Testis (tissue), 3 donors: ENCODE data around the gene MIX23. TPM values are rescaled to one million over a fixed set of nuclear protein-coding genes. Genes with fewer than 3 reads are reported as not detected.
A peak's percentile ranks its signal among the peaks of the same experiment; 100 is the strongest.

Source experiments
- DNase-seq: peaks from one replicate; pipeline ENCODE4 v3.0.0-alpha.2; 2019
- H3K27ac ChIP-seq, 2 donors: fragments of 200-600 bp; sonication (generic); one replicate each; pipeline ENCODE4 v1.5.1; 2019
- H3K27me3 ChIP-seq: fragments of 200-600 bp; sonication (generic); one replicate; pipeline ENCODE4 v1.5.1; 2019
- H3K36me3 ChIP-seq: fragments of 200-600 bp; sonication (generic); one replicate; pipeline ENCODE4 v1.5.1; 2017; ENCODE audit warnings: low read depth; ENCODE audit errors: missing control alignments
- H3K4me1 ChIP-seq: fragments of 200-600 bp; sonication (generic); one replicate; pipeline ENCODE4 v1.5.1; 2019
- H3K4me3 ChIP-seq, 2 donors: fragments of 200-600 bp; sonication (generic); one replicate each; pipeline ENCODE4 v1.5.1; 2017 to 2019
- H3K9me3 ChIP-seq: fragments of 200-600 bp; sonication (generic); one replicate; pipeline ENCODE4 v1.5.1; 2017
- POLR2A ChIP-seq: fragments of 450-650 bp; IDR thresholded peaks from one replicate; pipeline ENCODE4 v1.6.1; 2017; ENCODE audit warnings: antibody characterized with exemption, mild to moderate bottlenecking, moderate library complexity
- WGBS, 2 donors: methylation state at CpG; one replicate each; pipeline ENCODE4 v1.1.5; 2018; 5-methylcytosine and 5-hydroxymethylcytosine counted together
- intact Hi-C: fragments of 100-400 bp; cut with DNase I; formaldehyde crosslinking; loops from one replicate; pipeline ENCODE4 v1.15.1; 2023; ENCODE audit warnings: low total_unique reads
- polyA plus RNA-seq: library from polyadenylated mRNA; stranded (reverse); fragments of 350-450 nt; fragmentation: Illumina TruSeq; extraction: RNeasy Lipid Tissue Mini Kit (QIAGEN cat#74804); gene quantifications from one replicate; pipeline ENCODE4 v1.2.3, GENCODE V29; 2014; ENCODE audit warnings: low read depth, low replicate concordance; ENCODE audit not compliant: insufficient read depth
- total RNA-seq, 2 donors: library from RNA; depleted of rRNA; stranded (reverse); fragments of >200 nt; gene quantifications; one replicate each; pipeline ENCODE4 v1.2.3, GENCODE V29; 2016
- TF ChIP-seq, protein P1 (sequence below), 3 experiments: fragments of 450-650 bp in 2 of 3; fragments of 200-600 bp in 1 of 3; sonication (generic) in 1 of 3; IDR thresholded peaks; one replicate each; pipeline ENCODE4 v1.5.1; 2016 to 2019; ENCODE audit warnings: antibody characterized with exemption in 3 of 3, mild to moderate bottlenecking in 2 of 3, moderate library complexity in 1 of 3

The MIX23 gene
- total and polyA plus RNA-seq, 3 donors from 2014 or later: 19.3 to 21.0 (median 19.9) TPM

DNA sequence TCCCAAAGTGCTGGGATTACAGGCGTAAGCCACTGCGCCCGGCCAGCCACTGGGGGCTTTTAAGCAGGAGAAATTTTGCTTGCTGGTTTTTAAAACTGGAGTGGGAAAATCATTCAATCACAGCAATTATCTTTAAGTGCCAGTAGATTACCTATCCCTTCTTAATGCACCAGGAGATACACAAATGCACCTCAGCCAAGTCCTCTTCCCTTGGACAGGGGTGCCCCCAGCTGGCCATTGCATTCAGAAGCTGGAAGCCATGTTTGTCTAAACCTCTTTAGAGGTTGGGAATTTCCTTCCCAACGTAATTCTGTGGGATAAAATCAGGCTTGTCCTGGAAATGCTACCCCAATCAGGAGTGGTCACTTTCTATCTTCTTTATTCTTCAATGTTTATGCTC lies 26.6 kb downstream of the MIX23 start:
- whole genome bisulfite sequencing, 2 donors: 75 to 81% methylated on average over 4 of the region's 4 CpGs
- peak; percentile 31 for DNase-seq
- H3K4me1 ChIP-seq: no peaks in the 10 kb centered on the region
- TF ChIP-seq, protein P1, sequence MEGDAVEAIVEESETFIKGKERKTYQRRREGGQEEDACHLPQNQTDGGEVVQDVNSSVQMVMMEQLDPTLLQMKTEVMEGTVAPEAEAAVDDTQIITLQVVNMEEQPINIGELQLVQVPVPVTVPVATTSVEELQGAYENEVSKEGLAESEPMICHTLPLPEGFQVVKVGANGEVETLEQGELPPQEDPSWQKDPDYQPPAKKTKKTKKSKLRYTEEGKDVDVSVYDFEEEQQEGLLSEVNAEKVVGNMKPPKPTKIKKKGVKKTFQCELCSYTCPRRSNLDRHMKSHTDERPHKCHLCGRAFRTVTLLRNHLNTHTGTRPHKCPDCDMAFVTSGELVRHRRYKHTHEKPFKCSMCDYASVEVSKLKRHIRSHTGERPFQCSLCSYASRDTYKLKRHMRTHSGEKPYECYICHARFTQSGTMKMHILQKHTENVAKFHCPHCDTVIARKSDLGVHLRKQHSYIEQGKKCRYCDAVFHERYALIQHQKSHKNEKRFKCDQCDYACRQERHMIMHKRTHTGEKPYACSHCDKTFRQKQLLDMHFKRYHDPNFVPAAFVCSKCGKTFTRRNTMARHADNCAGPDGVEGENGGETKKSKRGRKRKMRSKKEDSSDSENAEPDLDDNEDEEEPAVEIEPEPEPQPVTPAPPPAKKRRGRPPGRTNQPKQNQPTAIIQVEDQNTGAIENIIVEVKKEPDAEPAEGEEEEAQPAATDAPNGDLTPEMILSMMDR (IDR thresholded peaks at IDR 0.05): no peak
- no peak for TF ChIP-seq POLR2A
- no peak overlapping the region for H3K4me3 ChIP-seq
- H3K9me3 ChIP-seq: no peaks in the 10 kb centered on the region
- intact Hi-C loops: no loop called here
- no peaks in the 10 kb centered on the region for H3K36me3 ChIP-seq
- H3K27ac ChIP-seq: no peak overlapping the region
- no peaks in the 10 kb centered on the region for H3K27me3 ChIP-seq

DNA sequence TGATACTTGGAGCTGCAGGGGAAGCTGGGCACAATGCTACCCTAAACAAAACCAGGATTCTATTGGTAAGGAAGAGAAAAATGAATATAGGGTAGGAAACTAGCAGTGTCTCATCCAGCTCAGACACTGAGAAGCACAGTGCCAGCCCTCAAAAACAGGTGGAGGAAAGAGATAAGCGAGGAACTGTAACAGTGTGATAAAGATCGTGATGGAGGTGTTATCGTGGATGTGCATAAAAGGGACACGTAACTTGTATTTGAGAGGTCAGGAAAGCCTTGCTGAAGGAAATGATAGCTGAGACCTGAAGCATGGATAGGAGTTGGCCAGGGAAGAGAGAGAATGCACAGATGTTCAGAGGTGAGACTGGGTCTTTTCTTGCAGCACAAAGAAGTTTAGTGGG lies 27.4 kb downstream of the MIX23 start:
- Histone ChIP-seq H3K27me3 (no peaks in the 10 kb centered on the region), H3K4me3 (no peak overlapping the region), H3K36me3 (no peaks in the 10 kb centered on the region), H3K27ac (no peak overlapping the region), H3K4me1 (no peaks in the 10 kb centered on the region), H3K9me3 (no peaks in the 10 kb centered on the region)
- DNase-seq: no peak
- intact Hi-C loops: no loop called here
- TF ChIP-seq, protein P1 (IDR thresholded peaks at IDR 0.05): no peak
- no peak for TF ChIP-seq POLR2A
- WGBS, 2 donors: 62 to 67% methylated on average over 4 of the region's 4 CpGs

DNA sequence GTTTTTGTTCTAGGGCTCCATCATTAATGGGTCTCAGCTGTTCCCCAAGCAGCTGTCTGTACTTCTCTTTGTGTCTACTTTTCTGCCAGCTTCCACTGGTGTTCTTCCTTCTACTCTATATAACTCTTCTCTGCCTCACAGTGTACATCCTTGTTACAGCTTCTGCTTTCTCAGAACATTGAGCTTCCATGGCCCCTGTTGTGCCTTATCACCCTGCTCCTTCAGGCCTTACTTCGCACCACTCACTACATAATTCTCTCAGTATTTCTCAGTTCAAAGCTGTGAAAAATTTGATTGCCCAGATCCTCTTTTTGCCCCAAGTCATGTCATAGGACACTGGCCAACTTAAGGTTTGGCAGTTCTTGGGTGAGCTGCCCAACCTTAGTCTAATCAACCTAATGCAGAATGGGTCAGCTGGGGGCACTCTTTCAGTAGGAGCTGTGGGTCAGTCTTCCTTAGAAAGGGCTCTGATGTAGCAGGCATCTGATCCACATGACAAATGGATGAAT lies 29.1 kb downstream of the MIX23 start:
- no peak for DNase-seq
- 100% methylated on average over 1 of the region's 1 CpG for WGBS, 2 donors
- no peaks in the 10 kb centered on the region for H3K27me3 ChIP-seq
- no peak overlapping the region for H3K27ac ChIP-seq
- H3K4me3 ChIP-seq: no peak overlapping the region
- intact Hi-C loops: no loop called here
- H3K9me3 ChIP-seq: no peaks in the 10 kb centered on the region
- H3K4me1 ChIP-seq: no peaks in the 10 kb centered on the region
- TF ChIP-seq, protein P1 (IDR thresholded peaks at IDR 0.05): no peak
- no peak for TF ChIP-seq POLR2A
- no peaks in the 10 kb centered on the region for H3K36me3 ChIP-seq

DNA sequence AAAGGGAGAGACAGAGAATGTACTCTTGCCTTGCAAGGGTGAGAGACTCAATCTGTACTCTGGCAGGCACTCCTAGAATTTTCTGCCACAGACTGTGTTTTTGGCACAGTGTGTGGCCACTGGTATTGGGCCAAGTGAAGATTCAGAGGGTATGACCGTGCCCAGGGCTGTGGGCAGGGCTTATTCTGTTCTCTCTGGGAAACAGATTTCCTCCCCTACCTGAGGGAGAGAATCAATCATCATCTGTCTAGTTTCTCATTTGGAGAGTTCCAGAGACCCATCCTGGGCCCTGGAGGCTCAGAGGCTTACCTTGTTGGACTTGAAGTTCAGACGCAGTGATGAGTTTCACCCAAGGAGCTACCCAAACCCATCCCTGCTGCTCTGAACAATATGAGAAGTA lies 29.8 kb downstream of the MIX23 start:
- TF ChIP-seq POLR2A: no peak
- TF ChIP-seq, protein P1 (IDR thresholded peaks at IDR 0.05): no peak
- WGBS, 2 donors: 49 to 88% methylated on average over 1 to 2 of the region's 2 CpGs
- Histone ChIP-seq H3K4me1 (no peaks in the 10 kb centered on the region), H3K27ac (no peak overlapping the region), H3K9me3 (no peaks in the 10 kb centered on the region), H3K4me3 (no peak overlapping the region), H3K27me3 (no peaks in the 10 kb centered on the region), H3K36me3 (no peaks in the 10 kb centered on the region)
- DNase-seq: no peak
- intact Hi-C loops: no loop called here

DNA sequence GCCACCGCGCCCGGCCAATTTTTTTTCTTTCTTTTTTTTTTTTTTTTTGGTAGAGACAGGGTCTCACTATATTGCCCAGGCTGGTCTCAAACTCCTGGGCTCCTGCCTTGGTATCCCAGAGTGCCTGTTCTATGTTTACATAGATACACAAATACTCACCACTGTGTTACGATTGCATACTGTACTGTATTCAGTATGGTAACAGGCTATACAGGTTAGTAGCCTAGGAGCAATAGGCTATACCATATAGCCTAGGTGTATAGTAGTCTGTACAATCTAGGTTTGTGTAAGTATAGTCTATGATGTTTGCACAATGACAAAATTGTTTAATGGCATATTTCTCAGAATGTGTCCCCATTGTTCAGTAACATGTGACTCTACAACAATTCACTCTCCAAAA lies 31.4 kb downstream of the MIX23 start:
- Histone ChIP-seq H3K36me3 (no peaks in the 10 kb centered on the region), H3K4me3 (no peak overlapping the region), H3K27ac (no peak overlapping the region), H3K4me1 (no peaks in the 10 kb centered on the region), H3K27me3 (no peaks in the 10 kb centered on the region), H3K9me3 (no peaks in the 10 kb centered on the region)
- no peak for DNase-seq
- TF ChIP-seq POLR2A: no peak
- TF ChIP-seq, protein P1 (IDR thresholded peaks at IDR 0.05): no peak
- 91 to 98% methylated on average over 4 of the region's 4 CpGs for WGBS, 2 donors
- intact Hi-C loops: no loop called here
